CMK (cell line): Measurements from ENCODE around the gene NRP2.
A peak's percentile ranks its signal among the peaks of the same experiment; 100 is the strongest.

Experiments
- DNase-seq: peaks from one replicate; pipeline ENCODE4 v3.0.0-alpha.2; 2010; ENCODE audit warnings: low read depth

Gene NRP2

DNA sequence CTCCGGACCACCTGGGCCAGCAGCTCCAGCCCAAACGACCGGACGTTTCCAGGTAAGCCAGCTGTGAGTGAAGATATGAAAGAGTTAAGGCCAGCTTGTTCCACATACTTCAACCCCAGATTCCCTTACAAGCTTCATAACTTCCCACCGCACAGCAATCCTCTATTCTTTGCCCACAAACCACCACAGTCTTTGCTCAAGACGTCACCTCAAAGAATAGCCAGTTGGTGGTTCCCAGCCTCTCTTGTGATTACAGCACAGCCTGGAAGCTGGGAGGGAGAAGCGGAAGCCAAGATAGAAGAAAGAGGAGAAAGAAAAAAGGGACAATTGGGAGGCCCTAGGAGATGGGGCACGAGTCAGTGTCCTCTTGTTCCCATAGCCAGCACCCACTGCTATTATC is 70.6 kb downstream of the NRP2 start:
- DNase-seq = no peak

DNA sequence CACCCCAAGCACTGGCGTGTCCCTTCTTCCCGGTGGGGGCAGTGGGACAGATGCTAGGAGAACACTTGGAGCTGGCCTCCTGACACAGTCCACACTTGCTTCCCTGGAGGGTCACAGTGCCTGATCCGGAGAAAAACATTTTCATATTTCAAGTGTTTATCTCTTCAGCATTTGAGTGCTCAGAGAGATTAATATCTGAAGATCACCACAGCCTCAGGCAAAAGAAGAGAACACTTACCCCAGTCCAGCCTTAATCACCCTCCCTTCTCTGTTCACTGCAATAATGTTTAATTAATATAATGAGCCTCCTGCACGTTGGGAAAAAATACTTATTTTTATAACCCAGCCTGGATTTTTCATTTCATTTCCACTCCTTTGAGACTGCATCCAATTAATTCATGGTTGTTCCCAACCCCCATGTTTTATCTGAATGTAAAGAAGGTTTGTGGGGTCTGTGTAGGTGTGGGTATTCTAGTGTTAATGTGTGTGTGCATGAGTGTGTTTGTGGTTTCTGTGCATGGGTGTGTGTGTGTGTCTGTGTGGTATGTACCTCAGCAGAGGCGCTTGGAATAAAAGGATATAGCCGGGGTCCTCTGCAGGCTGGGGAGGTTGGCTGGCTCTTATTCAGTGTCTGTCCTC is 72.1 kb downstream of the NRP2 start:
- no peak for DNase-seq

DNA sequence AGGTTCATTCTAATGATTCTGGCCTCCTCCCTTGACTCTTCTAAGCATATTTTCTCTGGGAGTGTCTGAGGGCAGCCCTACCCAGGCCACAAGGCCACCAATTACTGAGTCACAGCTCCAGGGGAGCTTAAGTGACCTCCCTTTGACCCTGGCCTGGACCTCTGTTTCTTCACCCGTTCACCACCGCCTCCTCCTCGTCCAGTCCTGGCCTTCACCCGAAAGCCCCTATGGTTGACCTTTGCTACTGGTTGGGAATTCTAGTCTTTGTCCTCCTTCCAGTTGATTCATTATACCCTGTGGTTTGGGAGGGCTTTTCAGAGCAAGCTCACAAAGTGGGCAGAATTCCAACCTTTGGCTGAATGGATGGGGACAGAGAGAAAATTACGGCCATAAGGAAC is 72.6 kb downstream of the NRP2 start:
- DNase-seq = no peak

DNA sequence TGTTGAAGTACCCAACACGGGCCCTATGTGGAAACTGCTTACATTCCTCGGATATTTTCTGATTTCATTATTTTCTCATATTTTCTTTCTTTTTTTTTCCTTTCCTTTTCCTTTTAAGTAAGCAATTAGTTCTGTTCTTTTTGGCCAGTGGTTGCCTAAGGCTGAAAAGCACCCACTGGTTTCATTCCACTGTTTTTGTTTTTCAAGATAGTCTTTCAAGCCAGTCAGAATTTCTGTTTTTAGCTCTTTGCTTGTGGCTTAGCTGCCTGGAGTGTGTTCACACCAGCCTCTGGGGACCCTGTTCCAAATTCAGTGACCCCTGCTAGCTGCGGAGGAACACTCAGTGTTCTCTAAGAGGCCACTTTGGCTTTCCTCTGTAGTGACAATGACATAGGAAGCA is 73.6 kb downstream of the NRP2 start:
- no peak for DNase-seq

DNA sequence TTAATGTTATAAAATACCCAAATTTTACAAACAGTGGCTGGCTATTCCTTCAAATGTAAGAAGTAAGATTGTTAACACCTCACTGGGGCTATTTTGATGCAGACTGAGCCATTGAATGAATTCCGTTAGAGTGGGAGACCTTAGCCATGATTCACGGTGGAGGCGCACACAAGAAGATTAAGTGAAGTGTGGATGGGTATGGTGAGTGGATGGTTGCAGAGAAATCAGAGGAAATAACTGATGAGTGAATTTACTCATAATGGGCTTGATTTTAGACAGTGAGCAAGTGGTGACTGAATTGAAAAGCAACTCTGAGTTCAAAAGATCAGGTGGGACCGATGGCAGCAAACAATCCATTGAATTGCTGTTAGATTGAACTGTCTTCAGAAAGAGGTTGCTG is 75.0 kb downstream of the NRP2 start:
- no peak for DNase-seq

DNA sequence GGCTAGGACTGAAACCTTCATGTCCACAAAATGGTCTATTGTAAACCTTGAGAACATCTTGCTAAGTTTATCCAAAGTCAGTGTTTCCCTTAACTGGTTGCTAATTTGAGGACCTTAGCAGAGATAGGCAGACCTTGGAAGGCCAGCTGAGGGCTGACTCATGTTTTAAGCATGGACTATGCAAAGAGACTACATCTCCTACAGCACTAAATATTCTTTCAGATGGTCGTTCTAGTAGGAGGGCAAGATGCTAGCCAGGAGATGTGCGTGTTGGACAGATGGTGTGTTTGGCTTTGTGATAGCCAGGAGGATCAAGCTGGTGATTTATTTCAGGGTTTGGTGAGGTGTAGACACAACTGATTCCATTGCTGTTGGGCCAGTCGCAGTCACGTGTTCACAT is 75.8 kb downstream of the NRP2 start:
- DNase-seq = no peak

DNA sequence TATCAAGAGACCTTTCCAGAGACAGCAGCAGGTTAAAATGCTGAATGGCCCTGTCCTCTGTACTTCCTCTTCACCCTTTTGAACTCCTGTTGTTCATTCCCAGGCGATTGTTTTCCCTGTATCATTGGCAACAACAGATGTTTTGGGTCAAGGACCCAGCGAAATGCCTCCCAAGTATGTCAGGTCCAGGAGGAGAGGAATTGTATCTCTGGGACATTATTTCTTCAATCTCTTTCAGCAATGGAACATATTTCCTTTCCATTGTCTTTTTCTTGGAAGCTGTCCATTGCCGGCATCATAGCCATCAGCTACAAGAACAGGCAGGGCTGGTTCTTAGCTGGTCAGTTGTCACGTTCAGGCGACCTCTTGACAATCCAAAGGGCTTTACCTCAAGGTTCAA is 76.2 kb downstream of the NRP2 start:
- no peak for DNase-seq

DNA sequence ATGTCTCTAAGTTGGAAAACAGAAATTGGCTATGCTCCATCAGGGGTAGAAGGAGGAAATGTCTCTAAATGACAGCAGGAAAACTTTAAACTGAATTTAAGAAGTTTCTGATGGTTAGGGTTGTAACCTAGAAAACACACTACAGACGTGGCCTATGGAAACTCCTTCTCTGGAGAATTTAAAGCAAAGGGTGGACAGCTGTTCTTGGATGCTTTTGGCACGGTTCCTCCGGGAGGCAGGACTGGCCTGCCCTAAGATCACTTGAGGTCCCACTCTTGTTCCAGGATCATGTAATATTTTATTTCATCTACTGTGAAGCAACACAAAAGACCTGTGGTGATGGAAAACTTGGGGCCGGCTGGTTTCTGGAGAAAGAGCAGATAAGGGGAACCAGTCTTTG is 77.0 kb downstream of the NRP2 start:
- DNase-seq = no peak

DNA sequence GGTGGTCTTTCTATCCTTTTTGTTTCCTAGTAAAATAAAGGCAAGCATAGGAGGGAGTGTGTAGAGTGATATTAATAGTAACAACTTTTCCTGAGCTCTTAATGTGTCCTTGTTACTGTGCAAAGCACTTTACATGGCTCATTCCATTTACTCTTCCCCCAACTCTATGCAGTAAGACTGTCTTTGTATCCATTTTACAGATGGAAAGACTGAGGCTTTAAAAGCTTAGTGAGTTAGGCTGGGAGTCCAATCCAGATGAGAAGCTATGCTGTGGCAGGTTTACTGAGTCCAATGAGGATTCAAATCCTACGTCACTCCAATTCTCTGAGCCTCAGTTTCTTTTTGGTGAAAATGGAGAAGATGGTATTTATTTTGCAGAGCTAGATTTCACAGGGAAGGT is 77.4 kb downstream of the NRP2 start:
- DNase-seq = no peak

DNA sequence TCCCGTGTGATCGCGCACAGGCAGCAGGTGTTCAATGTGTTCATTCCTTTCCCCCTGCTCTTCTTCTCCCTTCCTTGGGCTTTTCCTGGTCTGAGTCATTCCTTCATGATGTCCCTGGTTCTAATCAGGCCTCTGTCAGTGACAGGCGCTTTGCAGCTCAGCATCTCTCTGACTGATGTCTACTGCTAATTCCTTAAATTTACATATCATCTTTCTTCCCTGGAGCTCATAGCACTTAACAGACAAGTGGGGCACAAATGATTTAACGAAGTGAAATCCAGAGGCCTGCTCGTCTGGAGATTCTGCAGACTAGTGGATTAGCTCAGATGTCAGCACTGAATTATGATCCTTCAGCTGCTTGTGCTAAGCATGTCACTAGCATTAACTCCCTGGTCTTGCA is 77.9 kb downstream of the NRP2 start:
- no peak for DNase-seq

DNA sequence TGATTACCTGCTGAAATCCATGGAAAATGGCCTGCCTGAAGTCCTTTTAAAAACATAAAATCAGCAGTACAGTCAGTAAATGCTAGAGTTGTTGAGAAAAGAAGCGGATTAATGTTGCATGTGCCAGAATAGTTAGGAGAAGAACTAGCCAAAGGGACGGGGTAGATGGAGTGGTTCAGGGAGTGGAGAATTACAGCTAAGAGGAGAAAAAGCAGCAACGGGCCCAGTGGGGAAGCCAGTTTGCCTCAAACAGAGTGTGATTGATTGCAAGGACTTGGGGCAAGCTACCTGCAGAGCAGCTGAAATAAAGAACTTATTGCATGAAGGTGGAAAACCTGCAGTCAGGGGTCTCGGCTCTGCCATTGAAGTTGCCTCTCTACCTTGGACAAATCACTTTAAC is 79.1 kb downstream of the NRP2 start:
- DNase-seq = no peak

DNA sequence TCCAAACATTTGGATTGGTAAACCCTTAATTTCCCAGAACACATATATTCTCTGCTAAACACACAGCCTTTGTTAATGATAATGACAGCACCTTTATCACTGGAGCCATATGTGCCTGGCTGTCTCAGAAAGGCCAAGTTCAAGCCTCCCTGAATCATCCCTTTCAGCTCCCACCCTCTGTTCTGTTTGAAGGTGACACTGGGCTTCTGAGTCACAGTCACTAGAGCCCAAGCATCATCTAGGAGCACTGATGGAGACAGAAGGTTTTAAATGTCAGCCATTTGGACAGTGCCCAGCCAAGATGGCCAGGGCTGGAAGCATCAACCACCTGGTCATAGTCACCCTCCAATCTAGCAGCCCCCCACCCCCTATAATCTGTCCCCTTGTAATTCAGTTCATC is 80.6 kb downstream of the NRP2 start:
- no peak for DNase-seq

DNA sequence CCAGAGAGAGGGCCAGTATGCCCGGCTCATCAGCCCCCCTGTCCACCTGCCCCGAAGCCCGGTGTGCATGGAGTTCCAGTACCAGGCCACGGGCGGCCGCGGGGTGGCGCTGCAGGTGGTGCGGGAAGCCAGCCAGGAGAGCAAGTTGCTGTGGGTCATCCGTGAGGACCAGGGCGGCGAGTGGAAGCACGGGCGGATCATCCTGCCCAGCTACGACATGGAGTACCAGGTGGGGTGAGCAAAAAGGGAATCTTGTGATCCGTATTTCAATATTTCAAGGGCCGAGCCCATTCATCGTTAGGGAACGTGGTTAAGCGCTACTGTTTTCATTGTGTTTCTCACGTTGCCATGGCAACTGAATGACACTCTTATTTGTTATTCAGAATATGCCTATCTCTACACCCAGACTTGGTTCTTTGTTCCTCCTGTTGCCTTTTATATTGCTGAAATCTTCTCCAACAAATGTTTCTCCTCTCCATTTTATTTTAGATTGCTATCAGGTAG is 81.5 kb downstream of the NRP2 start:
- DNase-seq = no peak

DNA sequence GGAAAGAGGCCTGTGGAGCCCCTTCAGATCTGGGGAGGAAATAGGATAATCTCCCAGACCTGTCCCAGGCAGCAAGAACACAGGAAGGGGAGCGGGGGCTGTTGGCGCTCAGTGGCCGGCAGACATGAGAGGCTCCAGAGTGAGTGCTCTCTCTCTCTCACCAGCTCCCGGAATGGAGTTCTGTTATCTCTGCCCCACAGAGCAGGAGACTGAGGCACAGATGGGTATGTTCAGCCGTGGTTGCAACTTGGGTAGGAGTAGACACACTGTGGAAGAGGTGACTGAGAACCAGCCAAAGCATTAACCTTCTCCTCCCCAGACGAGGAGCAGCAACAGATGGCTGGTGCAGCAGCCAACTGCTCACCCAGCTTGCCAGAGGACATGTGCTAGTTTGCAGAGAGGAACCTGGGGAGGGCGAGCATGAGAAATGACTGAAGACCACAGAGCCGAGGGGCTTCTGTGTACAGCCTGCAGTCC is 82.0 kb downstream of the NRP2 start:
- DNase-seq = no peak

DNA sequence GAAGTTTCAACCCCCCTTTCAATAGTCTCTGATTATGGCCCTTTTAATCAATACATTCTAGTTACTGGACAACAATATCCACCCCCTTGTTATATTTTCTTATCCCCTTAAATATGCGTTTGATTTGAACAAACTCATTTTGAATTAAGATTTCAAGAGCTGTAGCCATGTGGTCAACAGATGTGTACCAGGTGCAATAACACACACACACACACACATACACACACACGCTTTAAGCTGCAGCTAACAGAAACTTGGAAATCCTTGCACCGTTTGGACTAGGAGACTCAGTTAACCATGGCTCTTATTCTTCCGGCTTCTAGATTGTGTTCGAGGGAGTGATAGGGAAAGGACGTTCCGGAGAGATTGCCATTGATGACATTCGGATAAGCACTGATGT is 82.8 kb downstream of the NRP2 start:
- no peak for DNase-seq

DNA sequence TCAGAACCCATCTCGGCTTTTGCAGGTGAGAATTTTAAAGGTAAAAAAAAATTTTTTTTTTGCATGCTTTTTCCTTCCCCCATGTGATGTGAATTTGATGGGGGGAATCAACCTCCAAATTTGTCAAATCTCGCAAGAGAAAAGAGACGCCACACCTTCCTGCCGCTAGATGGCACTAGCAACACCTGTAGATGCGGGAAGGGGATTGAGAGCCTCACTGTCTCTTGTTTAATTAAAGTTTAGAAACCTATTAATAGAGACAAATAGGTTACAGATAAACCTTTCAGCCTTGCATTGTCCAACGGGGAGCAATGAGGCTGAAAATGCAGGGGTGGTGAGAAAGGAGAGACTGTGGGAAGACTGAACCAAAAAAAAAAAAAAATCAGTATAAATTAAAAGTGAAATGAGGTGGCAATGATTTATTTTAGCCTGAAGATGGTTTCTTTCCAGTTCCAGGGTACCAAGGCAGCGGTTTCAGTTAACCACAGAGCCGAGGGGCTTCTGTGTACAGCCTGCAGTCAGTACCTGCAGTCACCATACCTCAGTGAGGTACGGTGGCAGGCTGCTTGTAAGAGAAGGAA is 84.6 kb downstream of the NRP2 start:
- peak; percentile 17 for DNase-seq

DNA sequence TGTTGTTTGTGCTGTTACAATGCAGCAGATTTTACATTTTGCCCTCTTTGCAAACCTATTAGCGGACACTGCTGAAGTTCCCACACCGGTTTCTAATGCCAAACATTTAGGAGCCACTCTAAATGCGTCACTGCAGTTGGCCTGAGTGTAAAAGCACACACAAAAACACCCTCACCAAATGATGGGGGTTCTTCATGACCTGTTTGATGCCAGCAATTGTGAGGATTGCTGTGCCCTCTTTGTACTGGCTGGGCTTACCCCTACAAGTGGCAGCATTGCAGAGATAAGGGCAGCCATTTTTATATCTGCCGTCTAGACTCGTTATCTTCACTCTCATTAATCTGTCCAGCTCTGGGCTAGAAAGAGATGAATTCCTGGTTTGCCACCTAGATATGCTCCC is 85.3 kb downstream of the NRP2 start:
- DNase-seq = no peak

DNA sequence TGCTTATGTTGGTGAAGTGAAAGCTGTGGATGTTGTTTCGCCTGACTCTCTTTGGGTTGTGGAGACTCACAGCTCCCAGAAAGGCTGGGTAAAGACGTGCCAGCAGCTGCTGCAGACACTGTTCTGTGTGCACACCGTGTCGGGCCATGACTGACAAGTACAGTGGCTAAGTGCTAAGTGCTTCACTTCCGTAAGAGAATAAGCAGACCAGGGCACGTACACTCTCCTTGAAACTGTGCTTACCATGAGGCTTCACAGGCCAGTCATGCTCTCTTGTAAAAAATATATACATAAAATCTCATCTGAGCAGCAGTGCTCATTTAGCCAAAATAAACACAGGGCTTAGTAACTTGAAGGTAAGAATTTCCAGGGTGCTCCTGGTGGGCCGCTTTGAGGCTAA is 86.0 kb downstream of the NRP2 start:
- DNase-seq = no peak

DNA sequence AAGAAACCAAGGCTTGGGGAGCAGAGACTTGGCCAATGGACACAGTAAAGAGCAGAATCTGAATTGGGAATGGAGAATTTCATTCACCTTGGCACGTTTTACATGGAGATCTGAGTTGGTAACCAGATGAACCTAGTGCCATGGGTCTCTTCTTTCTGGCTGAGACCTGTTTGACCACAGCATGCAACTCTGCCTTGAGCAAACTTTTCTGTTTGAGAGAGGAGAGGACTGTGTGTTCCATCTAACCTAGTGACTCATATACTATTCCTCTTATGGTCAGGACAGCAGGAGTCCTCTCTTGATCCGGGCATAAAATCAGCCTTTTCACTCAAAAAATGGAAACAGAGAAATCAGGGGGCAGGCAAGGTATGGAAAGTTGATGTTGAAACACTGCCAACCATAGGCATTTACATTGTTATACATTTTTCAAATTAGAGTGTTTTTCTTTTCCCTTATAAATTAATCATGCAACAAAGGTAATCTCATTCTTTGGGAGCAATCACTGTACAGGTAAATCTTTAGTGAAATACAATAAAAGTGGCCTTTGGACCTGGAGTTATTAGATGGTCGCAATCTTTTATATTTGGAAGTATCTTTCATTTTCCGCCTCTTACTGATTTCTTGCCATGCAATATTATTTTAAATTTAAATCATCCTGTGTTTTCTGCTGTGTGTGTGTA is 86.7 kb downstream of the NRP2 start:
- DNase-seq = no peak

DNA sequence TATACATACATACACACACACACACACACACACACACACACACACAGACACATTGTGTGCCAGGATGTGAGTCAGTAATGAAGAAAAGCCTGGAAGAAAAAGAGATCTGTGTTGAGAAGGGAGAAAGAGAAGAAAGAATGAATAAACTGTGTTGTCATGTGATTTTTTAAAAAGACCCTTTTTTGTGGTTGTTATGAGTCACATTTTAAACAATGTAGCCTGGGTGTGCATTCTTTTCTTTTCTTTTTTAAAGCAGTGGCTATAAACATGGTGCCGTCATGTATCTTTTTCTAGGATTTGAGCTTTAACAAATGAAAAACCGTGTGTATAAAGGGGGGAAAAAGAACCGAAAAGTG is 87.2 kb downstream of the NRP2 start:
- DNase-seq = no peak

DNA sequence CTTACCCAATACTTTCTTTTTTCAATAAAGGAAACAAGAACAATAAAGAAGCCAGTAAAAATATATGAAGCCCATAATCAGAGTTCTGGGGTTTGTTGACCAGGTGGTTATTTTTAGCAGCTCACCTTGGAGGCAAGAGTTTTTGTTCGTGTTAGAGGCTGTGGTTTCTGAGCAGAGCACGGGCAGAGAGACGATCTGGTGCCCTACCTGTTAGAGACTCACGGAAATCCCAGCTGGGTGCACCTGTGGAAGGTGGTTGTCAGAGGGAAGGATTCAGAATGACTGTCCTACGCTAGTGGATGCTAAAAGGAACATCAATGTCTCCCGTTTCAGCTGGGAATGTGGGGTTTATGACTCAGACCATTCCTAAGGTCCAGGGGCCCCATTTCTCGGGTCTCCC is 87.6 kb downstream of the NRP2 start:
- DNase-seq = no peak

DNA sequence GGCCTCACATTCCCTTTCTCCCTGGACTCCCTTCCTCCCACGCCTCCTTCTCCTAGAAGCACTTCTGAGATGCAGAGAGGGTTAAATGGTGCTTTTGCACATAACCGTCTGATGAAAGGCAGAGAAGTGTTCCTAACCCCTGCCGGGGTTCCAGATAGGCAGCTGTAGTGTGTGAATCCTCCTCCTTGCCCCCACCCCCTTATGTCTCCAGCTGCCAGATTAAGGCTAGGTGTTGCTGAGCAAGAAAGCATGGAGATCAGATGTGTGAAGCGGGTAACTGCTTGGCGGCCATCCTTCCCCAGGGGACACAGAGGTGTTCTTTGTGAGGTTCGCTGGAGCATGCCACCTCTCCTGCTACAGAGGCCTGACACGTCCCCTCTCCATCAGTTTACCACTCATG is 88.3 kb downstream of the NRP2 start:
- no peak for DNase-seq

DNA sequence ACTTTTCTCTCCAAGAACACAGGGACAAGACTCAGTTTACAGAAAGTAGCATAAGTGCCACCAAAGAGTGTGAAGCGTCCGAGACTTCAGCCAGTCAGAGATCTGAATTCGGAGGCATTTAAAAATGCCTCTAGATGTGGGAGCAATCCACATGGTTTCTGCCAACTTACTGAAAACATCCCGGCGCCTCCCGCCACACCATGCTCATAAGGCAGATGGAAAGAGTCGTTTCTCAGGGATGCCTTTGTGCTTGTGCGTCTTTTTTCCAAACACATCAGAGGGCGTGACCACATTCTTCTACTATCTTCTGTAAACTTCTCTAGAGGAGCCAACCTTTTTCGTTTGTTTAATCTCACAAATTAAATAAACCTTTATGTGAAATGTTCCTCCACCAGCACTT is 88.7 kb downstream of the NRP2 start:
- DNase-seq = no peak

DNA sequence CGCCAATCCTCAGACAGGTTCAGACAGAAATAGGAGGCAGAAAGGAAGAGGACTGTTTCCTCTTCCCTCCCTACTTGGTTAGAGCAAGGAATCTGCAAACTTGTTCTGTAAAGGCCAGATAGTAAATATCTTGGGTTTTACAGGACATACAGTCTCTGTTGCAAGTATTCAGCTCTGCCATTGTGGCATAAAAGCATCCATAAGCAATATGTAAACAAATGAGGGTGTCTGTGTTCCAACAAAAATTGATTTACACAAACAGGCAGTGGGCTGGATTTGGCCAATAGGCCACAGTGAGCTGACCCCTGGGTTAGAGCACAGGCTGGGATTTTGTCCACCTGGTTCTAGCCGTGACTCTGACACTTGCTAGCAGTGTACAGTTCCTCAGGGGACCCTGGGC is 89.4 kb downstream of the NRP2 start:
- no peak for DNase-seq
